Amygdala (tissue), 56 donors: ENCODE data around the gene LCP2.

ENCODE experiments used
- DNase-seq, 56 donors: peaks; one replicate each; lab custom pipeline; 2025; lab: John Stamatoyannopoulos, UW

LCP2 gene

GRCh38 chr5:170297589-170298462 lies at the start of gene LCP2:
Gene LCP2, minus strand, starts transcription at chr5:170297777. Its CDS starts 166 bp downstream, at chr5:170297611.
- peak in 1 of 56 donors; percentile 30 for DNase-seq

- DNase-seq, result no peak
Observed at GRCh38 chr5:170347022-170347567, 49.5 kb upstream of the LCP2 start.

DNA sequence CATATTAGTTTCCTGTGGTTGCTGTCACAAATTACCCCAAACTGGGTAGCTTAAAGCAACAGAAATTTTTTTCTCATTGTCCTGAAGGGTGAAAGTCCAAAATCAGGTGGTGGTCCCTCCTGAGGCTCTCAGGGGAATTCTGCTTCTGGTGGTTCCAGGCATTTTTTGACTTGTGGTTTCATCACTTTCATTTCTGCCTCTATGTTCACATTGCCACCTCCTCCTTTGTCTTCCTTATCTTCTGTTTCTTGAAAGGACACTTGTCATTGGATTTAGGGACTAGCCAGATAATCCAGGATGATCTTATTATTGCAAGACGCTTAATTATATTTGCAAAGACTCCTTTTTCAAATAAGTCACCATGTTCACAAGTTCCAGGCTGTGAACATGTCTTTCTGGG lies 48.4 kb upstream of the LCP2 start:
- DNase-seq, result no peak

- DNase-seq, result no peak
Observed at GRCh38 chr5:170343177-170343576, 45.6 kb upstream of the LCP2 start.

DNA sequence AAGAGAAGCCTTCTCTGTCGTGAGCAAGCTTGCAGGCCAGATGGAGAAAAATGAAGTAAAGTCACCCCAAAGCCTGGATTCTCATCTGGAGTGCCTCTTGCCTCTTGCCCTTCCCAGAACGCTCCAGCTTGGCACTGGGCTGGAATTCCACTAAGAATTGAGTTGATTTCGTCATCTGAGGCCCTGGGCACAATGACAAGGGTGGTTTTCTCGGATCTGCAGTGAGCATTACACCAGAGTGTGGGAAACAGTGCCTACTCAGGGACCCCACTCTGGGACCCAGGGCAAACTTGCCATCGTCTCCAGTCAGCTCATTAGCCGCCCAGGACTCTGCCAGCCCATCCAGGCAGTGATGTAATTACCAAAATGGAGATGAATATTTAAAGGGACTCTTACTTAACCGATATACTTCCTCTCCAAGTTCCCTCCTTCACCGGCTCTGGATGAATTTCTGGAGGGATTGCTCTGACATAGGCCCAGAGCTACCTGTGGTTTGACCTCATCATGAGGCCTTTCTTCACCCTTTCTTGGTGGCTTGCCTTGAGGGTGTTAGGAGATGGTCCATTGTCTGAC lies 44.7 kb upstream of the LCP2 start:
- no peak for DNase-seq

DNA sequence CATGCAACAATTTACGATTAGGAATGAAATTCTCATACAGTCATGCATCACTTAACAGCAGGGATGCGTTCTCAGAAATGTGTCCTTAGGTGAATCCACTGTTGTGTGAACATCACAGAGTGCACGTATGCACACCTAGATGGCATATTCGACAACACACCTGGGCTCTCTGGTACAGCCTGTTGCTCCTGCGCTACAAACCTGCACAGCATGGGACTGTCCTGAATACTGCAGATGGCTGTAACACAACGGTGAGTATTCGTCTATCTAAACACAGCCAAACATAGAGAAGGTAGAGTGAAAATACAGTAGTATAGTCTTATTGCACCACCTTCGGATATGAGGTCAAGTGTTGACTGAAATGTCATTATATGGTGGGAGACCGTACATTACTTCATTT lies 44.0 kb upstream of the LCP2 start:
- DNase-seq, result no peak

- no peak for DNase-seq
Observed at GRCh38 chr5:170339780-170340167, 42.2 kb upstream of the LCP2 start.

- DNase-seq, result peak in 1 of 56 donors; percentile 11
Observed at GRCh38 chr5:170338933-170339779, 41.6 kb upstream of the LCP2 start.

GRCh38 chr5:170338291-170338690 lies 40.7 kb upstream of the LCP2 start:
- DNase-seq, result no peak

DNA sequence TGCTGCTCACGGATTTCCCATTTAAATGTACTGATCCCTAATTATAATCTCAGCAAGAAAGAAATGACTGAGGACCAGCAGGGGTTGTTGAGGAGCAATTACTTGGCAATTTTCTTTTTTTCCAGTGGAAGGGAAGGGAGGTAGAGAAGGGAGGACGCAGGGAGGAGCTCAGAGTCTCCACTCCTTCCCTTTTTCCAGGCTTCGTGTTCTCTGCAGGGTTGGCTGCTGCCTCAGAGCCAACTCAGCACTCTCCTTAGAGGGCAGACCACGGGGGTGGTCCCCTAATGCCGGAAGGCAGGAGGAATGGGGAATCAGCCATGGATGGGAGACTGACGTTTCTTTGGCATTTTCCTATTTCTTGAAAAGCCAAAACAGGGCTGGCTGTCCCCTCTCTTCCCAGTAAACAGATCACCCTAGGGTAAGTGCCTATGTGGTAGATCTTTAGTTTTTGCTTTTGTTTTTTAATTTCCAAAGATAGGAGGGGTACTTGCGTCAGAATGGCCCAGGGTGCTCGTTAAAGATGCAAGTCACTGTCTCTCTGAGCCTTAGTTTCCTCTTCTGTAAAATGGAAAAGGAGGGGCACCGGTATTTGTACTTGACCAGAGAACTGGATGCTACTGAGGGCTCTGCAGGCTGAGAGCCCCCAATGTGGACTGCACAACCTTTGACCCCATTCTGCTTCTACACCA lies 39.6 kb upstream of the LCP2 start:
- no peak for DNase-seq

- no peak for DNase-seq
Observed at GRCh38 chr5:170336065-170336464, 38.5 kb upstream of the LCP2 start.

DNA sequence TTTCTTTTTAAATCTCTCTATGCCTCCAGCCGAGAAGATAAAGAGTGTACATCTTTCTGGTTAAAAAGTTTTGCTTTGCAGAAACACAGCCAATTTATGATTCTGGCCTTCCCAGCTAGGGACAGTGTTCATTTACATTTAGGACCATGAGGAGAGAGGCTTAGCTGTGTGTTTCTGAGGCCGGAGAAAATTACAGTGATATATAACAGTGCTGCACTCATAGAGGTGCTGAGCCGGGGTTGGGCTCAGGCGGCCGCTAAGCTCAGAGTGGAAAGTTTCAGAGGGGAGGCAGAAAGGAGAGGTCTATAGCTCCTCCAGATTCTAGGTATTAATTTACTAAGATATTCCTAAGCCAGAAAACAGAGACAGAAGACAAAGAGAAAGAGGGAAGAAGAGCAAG lies 37.0 kb upstream of the LCP2 start:
- no peak for DNase-seq

- peak in 2 of 56 donors; percentile 35 to 57 for DNase-seq
Observed at GRCh38 chr5:170333161-170333910, 35.8 kb upstream of the LCP2 start.

DNA sequence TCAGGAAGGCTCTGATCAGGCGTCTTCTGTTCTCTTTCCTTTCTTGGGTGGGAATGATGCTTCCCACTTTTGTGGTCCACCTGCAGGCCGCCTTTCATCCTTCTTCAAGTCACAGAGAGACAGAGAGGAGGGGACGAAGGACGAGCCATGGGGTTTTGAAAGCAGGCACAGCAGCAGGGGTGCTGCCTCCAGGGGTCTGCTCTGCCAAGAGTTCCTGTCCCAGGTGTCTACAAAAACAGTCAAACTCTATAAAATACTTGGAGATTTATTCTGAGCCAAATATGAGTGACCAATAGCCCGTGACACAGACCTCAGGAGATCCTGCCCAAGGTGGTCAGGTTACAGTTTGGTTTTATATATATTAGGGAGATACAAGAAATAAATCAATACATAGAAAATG lies 34.5 kb upstream of the LCP2 start:
- DNase-seq, result no peak

GRCh38 chr5:170330568-170331054 lies 33.0 kb upstream of the LCP2 start:
- DNase-seq, result no peak

- no peak for DNase-seq
Observed at GRCh38 chr5:170329524-170329923, 31.9 kb upstream of the LCP2 start.

GRCh38 chr5:170327829-170328228 lies 30.3 kb upstream of the LCP2 start:
- DNase-seq, result no peak

DNA sequence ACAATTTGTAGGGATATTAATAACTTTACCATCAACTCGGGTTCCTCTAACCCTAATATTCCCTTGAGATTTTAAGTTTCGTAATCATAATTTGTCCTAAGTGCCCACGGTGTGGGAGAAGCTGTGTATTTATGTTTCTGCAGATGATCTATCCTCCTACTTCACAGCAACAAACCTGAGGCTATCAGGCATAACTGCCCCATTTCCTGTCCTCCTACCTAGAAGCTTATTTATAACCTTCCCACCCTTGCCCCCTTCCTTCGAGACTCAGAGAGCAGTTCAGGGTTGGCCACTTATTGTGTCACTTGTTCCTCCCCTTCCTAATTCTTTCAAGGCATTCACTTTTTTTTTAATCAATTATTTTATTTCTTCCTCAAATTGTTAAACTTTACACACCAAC lies 29.6 kb upstream of the LCP2 start:
- DNase-seq, result no peak

DNA sequence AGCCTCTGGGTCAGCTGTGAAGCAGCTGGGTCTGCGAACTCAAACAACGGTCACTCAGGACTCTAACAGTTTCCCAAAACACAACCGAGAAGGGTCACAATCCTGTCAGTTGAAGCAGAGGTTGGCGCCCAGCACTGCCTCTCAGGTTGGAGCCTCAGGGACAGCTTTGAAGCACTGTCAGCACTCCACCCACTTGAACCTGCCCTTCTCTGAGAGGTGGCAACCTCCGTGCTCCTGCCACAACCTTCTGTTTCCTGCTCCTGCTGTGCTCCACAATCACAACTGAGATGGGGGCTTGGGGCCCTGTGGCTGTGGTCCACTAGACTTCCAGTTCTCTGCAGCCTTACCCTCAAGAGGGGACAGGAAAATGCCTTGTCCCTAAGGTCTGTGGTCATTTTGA lies 21.7 kb upstream of the LCP2 start:
- no peak for DNase-seq
